EH (cell line): ENCODE measurements around the gene SLC26A6.

Experiments
- DNase-seq: peaks from one replicate; pipeline ENCODE4 v3.0.0-alpha.2; 2015; ENCODE audit warnings: low read depth

SLC26A6 gene

DNA sequence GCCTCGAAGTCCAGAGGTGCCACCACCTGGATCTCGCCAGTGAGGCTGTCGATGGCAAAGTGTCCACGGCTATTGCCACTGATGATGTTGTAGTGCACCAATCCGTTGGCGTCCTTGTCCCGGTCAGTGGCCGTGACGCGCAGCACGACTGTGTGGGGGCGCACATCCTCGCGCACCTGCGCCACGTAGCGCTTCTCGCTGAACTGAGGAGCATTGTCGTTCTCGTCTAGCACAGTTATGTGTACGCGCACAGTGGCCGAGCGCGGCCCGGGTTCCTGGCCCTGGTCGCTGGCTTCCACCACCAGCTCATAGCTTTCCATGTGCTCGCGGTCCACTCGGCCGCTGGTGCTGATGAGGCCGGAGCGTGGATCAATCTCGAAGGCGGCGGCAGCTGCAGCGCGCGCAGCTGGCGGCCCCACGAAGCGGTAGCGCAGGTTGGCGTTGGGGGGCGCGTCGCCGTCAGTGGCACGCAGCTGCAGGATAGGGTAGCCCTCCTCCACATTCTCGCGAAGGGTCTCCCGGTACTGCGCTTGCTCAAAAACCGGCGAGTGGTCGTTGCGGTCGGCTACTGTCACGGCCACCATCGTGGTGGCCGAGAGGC lies 25.6 kb upstream of the SLC26A6 start:
- DNase-seq: no peak

DNA sequence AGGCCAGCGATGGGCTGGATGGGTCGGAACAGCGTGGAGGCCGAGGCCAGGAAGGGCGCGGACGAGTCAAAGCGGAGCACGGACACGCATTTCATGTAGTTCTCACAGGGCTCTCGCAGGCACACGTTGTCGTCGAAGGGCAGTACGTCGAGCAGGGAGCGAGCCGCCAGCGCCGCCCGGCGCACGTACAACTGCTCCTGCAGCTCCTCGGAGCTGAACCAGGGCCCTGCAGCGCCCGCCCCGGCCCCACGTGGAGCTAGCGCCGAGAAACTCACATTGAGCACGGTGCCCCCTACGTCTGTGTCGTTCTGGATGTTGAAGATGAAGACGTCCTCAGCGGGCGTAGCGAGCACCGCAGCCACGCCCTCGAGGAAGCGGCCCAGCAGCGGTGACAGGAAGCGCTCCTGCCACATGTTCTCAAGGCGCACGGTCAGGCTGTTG lies 21.6 kb upstream of the SLC26A6 start:
- peak; percentile 20 for DNase-seq

DNA sequence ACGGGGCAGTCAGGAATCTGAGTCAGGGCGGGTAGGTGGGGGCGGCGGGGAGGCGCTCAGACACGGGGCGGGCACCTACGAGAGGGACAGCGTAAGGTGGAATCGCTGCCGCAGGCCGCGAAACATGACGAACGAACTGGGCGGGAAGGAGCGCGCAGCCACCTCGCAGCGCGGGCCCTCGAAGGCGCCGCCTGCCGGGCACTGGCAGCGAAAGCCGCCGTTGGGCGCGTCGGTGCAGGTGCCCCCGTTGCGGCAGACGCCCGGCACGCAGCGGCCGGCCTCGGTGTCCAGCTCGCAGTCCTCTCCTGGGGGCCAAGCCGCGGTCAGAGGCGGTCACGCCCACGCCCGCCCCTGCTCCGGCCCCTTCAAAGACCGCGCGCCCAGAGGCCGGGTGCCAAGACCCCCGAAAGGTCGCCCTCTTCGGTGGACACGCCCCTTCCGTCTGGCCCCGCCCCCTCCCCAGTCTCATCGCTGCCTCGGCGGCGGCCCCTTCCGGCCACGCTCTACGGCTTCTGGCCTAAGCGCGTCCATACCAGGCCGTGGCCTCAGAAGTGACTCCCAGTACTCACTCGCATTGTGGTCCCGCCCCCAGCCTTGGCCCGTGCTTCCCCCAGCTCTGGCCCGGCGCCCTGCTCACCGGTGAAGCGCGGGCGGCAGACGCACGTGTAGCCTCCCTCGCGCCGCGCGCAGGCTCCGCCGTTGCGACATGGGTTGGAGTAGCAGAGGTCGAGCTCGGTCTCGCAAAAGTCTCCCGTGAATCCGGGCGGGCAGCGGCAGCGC lies 21.0 kb upstream of the SLC26A6 start:
- DNase-seq: peak; percentile 86

DNA sequence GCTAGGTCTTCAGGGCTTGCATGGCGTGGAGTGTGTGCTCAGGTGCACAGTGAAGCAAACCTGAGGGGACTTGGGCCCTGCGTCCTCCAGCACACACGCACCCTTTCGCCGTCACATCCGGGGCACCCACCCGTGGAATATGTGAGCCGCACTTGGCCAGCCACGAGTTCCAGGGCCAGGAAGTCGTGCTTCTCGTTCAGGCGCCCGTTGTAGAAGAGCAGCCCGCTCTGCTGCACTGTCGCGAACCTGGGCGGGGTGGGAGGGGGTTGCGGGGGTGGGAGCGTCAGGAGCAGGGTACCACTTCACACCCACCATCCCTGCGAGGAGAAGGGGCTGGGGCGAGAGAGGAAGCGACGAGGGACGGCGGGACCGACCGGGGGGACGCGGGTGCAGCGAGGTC lies 20.3 kb upstream of the SLC26A6 start:
- DNase-seq: no peak

DNA sequence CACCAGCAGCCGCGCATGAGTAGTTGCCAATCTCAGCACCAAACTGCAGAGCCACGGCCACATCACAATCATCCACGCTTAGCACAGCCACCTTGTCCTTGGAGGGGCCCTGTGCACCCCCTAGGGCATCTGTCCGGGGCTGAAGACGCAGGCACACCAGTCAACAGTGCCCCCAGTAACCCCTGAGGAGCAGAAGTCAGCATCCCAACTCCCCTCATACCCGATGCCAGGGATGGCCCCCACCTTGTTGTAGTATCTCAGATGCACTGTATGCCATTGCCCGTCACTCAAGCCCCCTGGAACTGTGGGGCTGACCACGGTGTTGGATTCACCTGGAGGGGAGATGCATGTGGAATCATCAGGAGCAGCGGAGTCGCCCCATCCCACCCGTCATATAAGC lies 19.8 kb upstream of the SLC26A6 start:
- DNase-seq: no peak

DNA sequence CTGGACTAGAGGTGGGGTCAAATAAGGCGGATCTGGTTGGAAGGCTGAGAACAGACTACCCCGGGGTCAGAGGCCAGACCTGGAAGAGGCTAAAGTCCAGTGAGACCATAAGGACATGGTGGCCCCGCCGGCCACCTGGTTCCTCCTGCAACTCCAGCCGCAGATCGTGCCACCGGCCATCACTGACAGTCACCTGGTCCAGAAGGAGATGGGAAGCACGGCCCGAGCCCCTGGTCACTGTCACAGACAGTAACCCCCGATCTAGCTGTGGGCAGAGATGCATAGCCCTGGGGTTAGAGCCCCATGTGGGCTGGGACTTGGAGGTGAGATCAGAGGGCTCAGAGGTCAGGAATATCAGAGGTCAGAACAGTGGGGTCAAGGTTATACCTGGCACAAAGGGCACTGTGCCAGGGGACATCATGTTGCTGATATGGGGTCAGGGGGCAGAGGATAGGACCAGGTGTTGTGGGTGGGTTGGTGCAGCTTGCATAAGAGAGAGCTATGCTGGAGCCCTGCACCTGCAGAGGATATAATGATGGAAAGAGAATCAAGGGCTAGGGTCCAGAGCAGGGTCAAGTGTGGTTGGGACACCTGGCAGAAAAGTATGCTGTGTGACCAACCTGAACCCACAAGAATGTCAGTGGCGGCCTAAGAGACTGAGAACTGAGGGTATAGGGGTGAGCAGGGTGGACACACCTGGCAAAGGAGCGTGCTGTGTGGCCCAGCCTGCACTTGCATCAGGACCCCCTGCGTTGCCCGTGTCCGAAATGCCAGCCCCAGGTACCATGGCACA lies 17.9 kb upstream of the SLC26A6 start:
- DNase-seq: no peak

DNA sequence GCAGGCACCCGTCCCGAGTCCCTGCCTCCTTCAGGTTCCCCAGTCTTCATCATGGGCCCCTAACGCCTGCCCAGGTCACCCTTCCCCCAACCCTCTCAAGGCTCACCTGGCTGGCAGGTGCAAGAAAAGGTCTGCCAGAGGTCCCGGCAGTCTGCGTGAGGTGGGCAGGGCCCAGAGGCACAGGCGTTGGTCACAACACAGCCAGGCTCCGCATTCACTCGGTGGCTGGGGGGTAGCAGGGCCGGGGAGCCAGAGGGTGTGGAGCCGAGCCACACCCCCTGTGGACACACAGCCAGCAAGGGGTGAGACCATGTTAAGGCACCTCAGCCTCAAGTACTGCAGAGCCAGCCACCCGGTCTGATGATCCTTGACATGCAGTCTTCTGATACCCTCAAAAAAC lies 16.5 kb upstream of the SLC26A6 start:
- DNase-seq: no peak

DNA sequence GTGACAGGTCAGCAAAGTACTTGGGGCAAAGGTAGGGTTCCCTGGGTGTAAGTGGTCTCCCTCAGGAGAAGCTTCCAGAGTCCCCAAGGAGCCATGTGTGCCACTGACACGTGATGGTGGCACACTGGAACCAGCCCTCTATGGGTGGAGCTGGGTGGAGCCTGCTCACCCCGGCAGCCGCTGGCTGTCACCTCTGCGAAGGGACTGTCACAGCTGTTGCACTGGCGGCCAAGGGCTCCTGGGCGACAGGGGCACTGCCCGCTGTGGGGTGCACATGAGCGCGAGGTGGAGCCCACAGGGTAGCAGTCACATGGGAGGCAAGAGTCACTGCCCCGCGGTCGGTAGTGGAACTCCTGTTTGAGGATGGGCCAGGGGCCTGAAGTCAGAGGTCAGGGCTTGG lies 15.5 kb upstream of the SLC26A6 start:
- no peak for DNase-seq

DNA sequence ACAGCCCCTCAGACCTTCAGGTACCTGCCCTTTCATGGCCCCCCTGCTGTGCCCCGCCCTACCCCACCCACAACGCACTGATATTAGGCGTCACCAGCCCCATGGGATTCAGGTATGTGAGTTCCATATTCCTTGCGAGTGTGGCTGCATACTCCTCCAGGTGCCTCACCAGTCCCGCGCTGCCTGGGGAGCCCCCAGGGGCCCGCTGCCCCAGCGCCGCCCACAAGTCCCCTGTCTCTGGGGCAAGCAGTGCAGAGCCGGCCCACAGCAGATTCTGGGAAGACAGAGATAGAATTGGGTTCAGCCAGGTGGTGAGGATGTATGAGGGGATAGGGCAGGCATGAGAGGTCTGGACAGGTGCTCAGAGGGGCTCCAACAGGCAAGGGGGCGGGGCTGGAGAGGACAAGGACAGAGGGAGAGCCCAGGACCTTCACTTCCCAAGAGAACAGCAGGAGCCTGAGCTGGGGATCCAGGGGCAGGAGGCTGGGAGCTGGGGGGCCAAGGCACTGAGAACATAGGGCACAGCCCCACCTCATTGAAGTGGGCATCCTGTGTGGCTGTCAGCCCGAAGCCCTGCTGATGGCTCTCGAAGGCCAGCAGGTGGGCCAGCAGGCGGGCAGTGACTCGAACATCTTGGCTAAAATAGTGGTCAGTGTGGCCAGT lies 13.1 kb upstream of the SLC26A6 start:
- no peak for DNase-seq

DNA sequence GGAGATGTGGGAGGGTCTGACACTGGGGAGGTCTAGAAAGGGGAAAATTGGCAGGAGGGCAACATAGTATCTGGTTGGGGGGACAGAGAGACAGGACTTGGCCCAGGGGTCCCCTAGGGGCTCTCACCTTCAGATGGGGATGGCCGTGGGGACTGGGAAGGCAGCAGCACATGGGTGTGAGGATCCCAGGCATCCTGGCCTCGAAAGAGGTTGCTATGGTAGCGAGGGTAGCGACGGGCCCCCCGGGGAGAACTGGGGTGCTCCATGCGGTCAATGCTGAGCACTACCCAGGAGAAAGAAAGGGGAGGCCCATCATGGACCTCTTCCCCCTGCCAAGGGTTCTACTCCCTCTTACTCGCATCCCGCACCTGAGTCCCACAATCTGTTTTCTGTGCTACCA lies 12.5 kb upstream of the SLC26A6 start:
- no peak for DNase-seq

DNA sequence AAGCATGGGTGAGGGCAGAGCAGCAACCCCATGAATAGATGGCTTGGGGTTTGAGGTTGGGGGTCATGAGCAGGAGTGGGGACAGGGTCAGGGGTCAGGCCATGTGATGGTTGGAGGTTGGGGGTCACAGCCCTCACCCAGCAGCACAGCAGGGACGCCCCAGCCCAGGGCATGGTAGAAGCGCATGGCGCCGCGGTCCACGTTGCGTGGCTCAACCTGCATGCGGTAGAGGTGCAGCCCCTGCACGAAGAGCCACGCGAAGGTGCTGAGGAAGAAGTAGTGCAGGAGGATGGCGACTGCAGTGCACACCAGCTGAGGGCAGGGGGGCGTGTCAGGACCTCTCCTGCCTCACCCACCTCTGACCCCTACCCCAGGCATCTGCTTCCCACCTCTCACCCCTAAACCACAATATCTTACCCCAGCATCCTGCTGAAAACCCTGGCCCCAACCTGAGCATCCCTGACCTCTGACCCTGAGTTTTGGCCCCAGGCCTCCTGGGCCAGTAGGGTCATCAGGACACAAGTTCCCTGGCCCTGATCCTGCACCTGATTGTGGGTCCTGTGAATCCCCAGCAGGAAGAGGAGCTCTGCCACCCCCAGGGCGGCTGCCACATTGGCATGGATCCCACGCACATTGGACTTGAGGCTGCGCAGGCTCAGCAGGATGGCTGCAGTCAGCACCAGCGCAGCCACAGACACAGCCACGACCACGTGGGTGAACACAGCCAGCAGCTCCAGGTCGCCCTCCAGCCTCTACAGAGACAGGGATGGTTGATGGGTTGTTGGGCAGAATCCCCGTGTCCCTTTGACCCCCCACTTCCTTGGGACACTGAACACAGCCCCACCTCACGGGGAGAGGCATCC lies 9.9 kb upstream of the SLC26A6 start:
- DNase-seq: no peak

DNA sequence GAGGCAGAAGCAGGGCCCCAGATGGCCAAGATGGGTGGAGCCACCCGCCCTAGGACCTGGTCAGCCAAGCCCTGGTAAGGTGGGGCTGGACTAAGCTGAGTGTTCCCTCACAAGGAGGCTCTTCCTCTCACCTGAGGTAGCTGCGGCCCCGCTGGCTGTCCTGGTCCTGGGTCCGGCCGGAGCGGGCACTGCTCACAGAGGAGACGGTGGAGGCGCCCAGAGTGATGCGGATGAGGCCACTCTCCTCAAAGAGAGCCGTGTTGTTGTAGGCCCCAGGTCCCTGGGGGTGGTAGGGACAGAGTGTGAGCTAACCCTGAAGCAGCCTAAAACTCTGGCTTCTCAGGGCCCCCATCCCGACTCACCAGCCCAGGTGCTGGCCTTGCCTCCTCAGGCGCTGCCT lies 7.3 kb upstream of the SLC26A6 start:
- no peak for DNase-seq

DNA sequence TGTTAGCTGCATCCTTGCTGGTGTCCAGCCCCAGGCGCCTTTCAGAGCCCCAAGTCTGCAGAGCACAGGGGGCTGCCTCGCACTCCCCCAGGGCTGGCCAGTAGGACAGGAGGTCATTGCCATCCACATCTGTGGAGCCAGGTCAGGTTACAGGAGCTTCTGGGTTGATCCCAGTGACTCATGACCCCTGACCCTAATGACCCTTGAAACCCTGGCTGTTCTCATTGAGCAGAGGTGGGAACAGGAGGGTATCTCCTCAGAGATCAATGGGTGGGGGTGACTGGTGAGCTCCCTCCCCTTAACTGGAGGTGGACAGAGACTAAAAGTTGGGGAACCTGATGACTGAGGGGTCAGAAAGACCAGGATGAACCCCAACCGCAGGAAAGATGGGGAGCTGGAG lies 6.1 kb upstream of the SLC26A6 start:
- DNase-seq: no peak

DNA sequence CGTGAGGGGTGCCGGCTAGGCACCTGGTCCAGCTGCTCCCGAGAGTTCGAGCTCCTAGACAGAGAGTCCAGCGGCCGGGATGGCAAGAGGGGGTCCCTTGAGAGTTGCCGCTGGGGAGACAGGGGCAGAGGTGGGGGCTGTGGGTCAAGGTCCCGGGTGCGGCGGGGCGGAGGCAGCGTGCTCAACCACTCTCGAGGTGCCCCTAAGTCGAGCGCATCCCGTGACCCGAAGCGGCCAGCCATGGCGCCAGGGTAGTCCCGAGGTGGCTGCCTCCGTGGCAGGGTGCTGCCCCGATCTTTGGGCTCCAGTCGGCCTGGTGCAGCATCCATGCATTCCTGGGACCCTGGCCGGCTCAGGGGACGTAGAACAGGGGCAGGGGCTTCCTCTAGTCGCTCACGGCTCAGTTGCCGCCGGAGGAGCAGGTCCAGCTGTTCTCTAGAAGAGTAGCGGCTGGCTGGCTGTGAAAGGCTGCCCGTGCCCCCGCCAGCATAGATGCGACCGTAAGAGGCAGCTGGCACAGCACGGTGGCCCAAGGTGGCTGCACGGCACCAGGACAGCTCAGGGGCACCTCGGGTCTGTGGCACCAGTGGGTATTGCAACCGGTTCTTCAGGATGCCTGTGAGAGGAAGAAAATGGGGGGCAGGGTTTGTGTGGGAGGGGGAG lies 4.8 kb upstream of the SLC26A6 start:
- no peak for DNase-seq

DNA sequence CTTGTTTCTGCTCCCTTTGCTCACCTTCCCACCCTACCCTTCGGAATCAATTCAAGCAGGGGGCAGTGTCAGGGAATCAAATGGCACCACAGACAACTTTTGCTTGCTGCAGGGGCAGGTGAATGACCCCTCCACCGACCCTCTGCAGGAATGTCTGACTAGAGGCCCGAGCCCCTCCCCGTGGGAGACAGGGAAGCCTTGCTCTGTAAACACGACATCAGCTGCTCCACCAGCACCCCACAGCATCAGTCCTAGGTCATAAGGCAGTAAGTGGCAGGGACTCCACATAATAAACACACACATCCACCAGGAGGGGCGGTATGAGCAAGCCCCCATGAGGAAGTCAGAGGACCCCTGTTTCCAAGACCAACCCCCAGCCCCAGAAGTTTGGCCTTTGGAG lies 2.0 kb upstream of the SLC26A6 start:
- no peak for DNase-seq

DNA sequence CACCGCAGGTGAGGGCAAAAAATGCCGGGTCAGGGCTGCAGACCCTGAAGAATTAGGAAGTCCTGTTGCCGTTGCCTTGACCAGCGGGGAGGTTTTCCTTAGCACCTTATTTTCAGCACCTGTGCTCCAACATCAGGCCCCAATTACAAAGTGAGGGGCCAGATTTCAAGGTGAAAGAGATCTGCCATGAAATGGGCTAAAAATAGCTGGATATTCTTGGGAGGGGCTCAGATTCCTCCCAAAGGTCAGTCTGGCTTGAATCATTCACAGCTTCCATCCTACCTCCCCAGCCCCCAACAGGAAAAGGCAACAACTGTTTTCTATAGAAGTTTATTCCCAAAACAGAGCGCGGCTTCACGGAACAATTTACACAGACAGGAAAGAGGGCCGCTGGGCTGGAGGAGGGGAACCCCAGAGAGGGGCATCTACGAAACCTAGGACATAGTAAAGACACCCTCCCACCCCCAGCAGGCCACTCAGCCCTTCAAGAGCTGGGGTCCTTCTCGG lies 941 bp upstream of the SLC26A6 start:
- DNase-seq: peak; percentile 23

DNA sequence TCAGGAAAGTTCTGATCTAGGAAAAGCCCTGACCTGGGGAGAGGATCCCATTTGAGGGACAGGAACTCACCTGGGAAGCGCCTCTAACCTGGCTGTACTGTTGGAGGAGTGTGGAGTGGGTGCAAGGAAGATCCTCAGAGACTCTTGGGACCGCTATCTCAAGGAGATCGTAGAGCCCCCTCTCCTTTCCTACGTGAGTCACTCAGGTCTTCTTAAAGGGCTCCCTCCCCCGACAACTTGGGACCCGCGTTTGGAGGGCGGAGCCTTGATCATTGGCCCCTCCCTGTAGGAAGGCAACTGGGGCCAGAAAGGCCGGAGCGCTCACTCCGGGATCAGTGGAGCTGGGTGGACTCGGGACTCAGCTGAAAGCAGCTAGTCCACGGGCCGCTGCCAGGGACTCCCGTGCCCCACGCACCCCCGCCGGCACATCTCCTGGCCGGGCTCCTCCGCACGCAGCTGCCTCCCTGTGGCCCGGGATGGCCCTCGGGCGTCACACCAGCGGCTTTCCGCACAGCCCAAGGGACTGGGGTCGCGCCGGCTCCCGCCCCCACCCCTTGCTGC lies 520 bp downstream of the SLC26A6 start:
- DNase-seq: peak; percentile 78

DNA sequence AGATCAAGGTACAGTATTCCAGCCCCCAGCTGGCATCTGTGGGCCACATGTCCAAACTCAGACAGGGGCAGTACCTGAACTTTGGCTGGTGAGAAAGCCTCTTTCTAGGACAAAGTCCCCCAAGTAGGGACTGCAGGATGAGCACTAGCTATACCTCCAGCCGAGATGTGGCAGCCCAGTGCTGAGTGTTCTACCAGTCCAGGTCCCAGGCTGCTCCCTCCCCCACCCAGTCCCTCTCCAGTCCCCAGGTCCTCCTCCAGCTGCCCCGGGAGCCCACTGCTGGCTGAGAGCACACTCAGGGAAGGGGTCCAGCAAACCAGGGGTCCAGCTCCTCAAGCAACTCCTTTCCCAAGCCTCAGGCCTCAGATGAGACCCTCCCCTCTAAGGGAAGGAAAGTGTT lies 1.5 kb downstream of the SLC26A6 start:
- no peak for DNase-seq

DNA sequence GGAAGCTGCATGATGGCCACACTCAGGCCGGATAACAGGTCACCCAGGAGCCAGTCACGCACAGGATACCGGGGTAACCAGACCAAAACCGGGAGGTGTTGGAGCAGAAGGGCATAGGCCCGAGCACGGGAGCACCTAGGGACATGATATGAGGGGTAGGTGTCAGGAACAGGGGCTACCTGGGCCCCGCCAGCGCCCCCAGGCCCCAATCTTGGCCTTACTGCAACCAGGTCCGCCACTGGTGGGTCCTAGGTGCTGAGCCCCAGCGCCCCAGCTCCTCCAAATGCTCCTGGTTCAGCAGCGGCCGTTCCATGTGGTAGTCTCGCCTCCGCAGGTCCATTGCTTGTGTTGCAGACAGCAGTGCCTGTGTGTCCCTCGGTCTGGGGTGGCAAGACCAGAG lies 2.0 kb downstream of the SLC26A6 start:
- no peak for DNase-seq
